GM12878 (cell line): ENCODE results near the gene FKBP2. TPM values are rescaled to one million over a fixed set of nuclear protein-coding genes. Genes with fewer than 3 reads are reported as not detected.

Experiments used
- ATAC-seq: fragments of 200-7000 bp; cut with Tn5 transposase; 3 replicates; pipeline ENCODE4 v1.9.1; 2020; ENCODE audit warnings: mild to moderate bottlenecking, moderate library complexity
- BruUV-seq: library from RNA; stranded (reverse); fragments of 400-500 nt; replicated peaks from 2 replicates; lab custom pipeline; 2021; lab: Mats Ljungman, UMichigan
- CTCF ChIA-PET: fragments of 300-600 bp; sonication (Branson Sonifier 250); formaldehyde crosslinking; extraction: SDS; loops from one replicate; lab custom pipeline; 2021; ENCODE audit warnings: inconsistent platforms; lab: Yijun Ruan, JAX
- POLR2A ChIA-PET: fragments of 350-600 bp; formaldehyde crosslinking; extraction: SDS; loops from one replicate; lab custom pipeline; 2021; ENCODE audit warnings: inconsistent platforms; lab: Charles Lee
- RAD21 ChIA-PET: fragments of 300-600 bp; sonication (Branson Sonifier 250); formaldehyde crosslinking; loops from one replicate; lab custom pipeline; 2023; ENCODE audit warnings: antibody characterized with exemption; ENCODE audit not compliant: unreplicated experiment; lab: Charles Lee
- SMC1A ChIA-PET: fragments of 300-600 bp; sonication (Branson Sonifier 250); formaldehyde crosslinking; loops from one replicate; lab custom pipeline; 2023; ENCODE audit not compliant: unreplicated experiment, uncharacterized antibody; lab: Charles Lee
- DNase-seq: peaks from one replicate; pipeline ENCODE4 v3.0.0-alpha.2; 2011; ENCODE audit warnings: low read depth, low spot score
- FAIRE-seq: peaks from 3 replicates; lab custom pipeline; 2011; peaks lifted over from hg19 to GRCh38; lab: Jason Lieb, UNC
- H2AFZ ChIP-seq: 2 replicates; pipeline ENCODE4 v1.6.0; 2011; ENCODE audit warnings: low read depth, low read length, control low read depth; ENCODE audit not compliant: control insufficient read depth
- H3K27ac ChIP-seq: 2 replicates; pipeline ENCODE4 v1.5.1; 2011; ENCODE audit warnings: control low read depth; ENCODE audit not compliant: control insufficient read depth, insufficient read depth
- H3K27me3 ChIP-seq, 2 experiments: replicated peaks in 1 of 2; 2 replicates each; pipeline versions ENCODE4 v1.6.0 to v1.6.1; 2011; ENCODE audit warnings: low read length in 1 of 2; ENCODE audit not compliant: control insufficient read depth in 2 of 2, insufficient read depth in 2 of 2
- H3K36me3 ChIP-seq, 2 experiments: 2 replicates each; pipeline ENCODE4 v1.5.1; 2011; ENCODE audit warnings: low read length in 1 of 2; ENCODE audit not compliant: control insufficient read depth in 2 of 2, insufficient read depth in 2 of 2
- H3K4me1 ChIP-seq: 2 replicates; pipeline ENCODE4 v1.6.1; 2011; ENCODE audit warnings: mild to moderate bottlenecking, low read length, moderate library complexity, mixed read lengths; ENCODE audit not compliant: control insufficient read depth, insufficient read depth
- H3K4me2 ChIP-seq: 2 replicates; pipeline ENCODE4 v1.6.0; 2011; ENCODE audit warnings: control low read depth; ENCODE audit not compliant: control insufficient read depth, insufficient read depth
- H3K4me3 ChIP-seq: fragments of 200-600 bp; sonication (generic); 2 replicates; pipeline ENCODE4 v1.5.1; 2016
- H3K79me2 ChIP-seq: 2 replicates; pipeline ENCODE4 v1.6.0; 2011; ENCODE audit warnings: low read length; ENCODE audit not compliant: control insufficient read depth, insufficient read depth
- H3K9ac ChIP-seq: 2 replicates; pipeline ENCODE4 v1.8.0; 2011; ENCODE audit warnings: low read length, control low read depth, mixed read lengths; ENCODE audit not compliant: control insufficient read depth, insufficient read depth
- H3K9me3 ChIP-seq: replicated peaks from 3 replicates; pipeline ENCODE4 v1.5.1; 2011; ENCODE audit warnings: mild to moderate bottlenecking, low read length; ENCODE audit not compliant: control insufficient read depth, insufficient read depth
- H4K20me1 ChIP-seq: 2 replicates; pipeline ENCODE4 v1.6.0; 2011; ENCODE audit not compliant: control insufficient read depth, insufficient read depth
- BCL11A ChIP-seq: IDR thresholded peaks from 2 replicates; pipeline ENCODE4 v1.6.1; 2011; ENCODE audit warnings: low read depth, low read length
- CREM ChIP-seq: IDR thresholded peaks from 2 replicates; pipeline ENCODE4 v1.6.1; 2014; ENCODE audit warnings: antibody characterized with exemption, low read depth
- JUNB ChIP-seq: IDR thresholded peaks from 2 replicates; pipeline ENCODE4 v1.6.1; 2016; ENCODE audit warnings: antibody characterized with exemption, mild to moderate bottlenecking
- RAD51 ChIP-seq: fragments of 450-650 bp; IDR thresholded peaks from 2 replicates; pipeline ENCODE4 v1.6.1; 2016; ENCODE audit warnings: moderate library complexity, mild to moderate bottlenecking, inconsistent platforms
- SREBF1 ChIP-seq: IDR thresholded peaks from 2 replicates; pipeline ENCODE4 v1.6.1; 2012; ENCODE audit warnings: mild to moderate bottlenecking, low read length
- SUZ12 ChIP-seq: fragments of 200-600 bp; sonication (generic); IDR thresholded peaks from one replicate; pipeline ENCODE4 v1.6.1; 2018; ENCODE audit warnings: antibody characterized with exemption, mild to moderate bottlenecking; ENCODE audit not compliant: unreplicated experiment
- USF2 ChIP-seq: IDR thresholded peaks from 2 replicates; pipeline ENCODE4 v1.6.1; 2011; ENCODE audit warnings: low read depth, low read length, improper control_type of control experiment, borderline replicate concordance
- WGBS: methylation state at CpG from one replicate; pipeline ENCODE4 v1.1.6; 2016; ENCODE audit warnings: low lambda C conversion rate; ENCODE audit not compliant: insufficient replicate concordance, insufficient coverage; ENCODE audit errors: missing lambda C conversion rate; 5-methylcytosine and 5-hydroxymethylcytosine counted together
- in situ Hi-C: fragments of 300-500 bp; cut with MboI; formaldehyde crosslinking; loops from 9 replicates; pipeline ENCODE4 v1.14.3; 2018; ENCODE audit warnings: mixed read lengths
- intact Hi-C: fragments of 100-400 bp; cut with micrococcal nuclease; formaldehyde crosslinking; loops from one replicate; pipeline ENCODE4 v1.14.2; 2022; ENCODE audit not compliant: unreplicated experiment
- polyA plus RNA-seq, 11 experiments: library from polyadenylated mRNA; depleted of rRNA in 4 of 11; unstranded in 6 of 11; stranded (reverse) in 5 of 11; fragments of >200 nt; fragmentation: Nextera tagmentation in 4 of 11; fragmentation: Illumina TruSeq in 1 of 11; extraction: Ambion mirVana in 4 of 11; extraction: Trizol in 1 of 11; gene quantifications; 1 replicate in 1 of 11; 2 replicates in 10 of 11; pipeline versions ENCODE4 v1.2.1 to v1.2.3, GENCODE V29; 2011 to 2016; ENCODE audit warnings: inconsistent platforms in 2 of 11, missing spikeins in 2 of 11, low read depth in 1 of 11
- total RNA-seq, 4 experiments: library from RNA; depleted of rRNA in 3 of 4; stranded (reverse); fragments of >200 nt in 3 of 4; fragmentation: Illumina TruSeq in 1 of 4; extraction: Trizol in 1 of 4; gene quantifications; 2 replicates each; pipeline versions ENCODE4 v1.2.1 to v1.2.3, GENCODE V29; 2013 to 2021

FKBP2 gene
- total and polyA plus RNA-seq, 10 of the 15 experiments (the other 5 are each of a cell fraction or from before 2014, with no cell fraction given): 1.8 to 99.7 (median 39.5) TPM

- H3K4me3 ChIP-seq: 0 out of 2 replicates have a peak overlapping the region, but pooled peaks have one; percentile 86
- RAD21 ChIA-PET: interaction anchor here (0.7 to 2.7 kb wide), 5 partner anchors 12 to 72 kb away, joined by 3 to 10 read pairs (median 3); partner anchors contain the start of gene CATSPERZ
- CTCF ChIA-PET: interaction anchor here (0.6 to 5.5 kb wide), 7 partner anchors 9 to 77 kb away, joined by 3 to 46 read pairs (median 4); partner anchors contain the start of genes CATSPERZ, ESRRA, FERMT3 and PLCB3
- BruUV-seq: no TSS peak
- no peak overlapping the region for H3K9ac ChIP-seq
- no peak overlapping the region for H3K27ac ChIP-seq
- no peaks in the 10 kb centered on the region for H3K27me3 ChIP-seq
- SMC1A ChIA-PET: interaction anchor here (1.4 to 3.5 kb wide), 5 partner anchors 11 to 77 kb away, joined by 5 to 16 read pairs (median 7); partner anchors contain the start of genes CATSPERZ, FERMT3, PRDX5 and TRMT112
- peaks cover 7% of the 10 kb centered on the region for H3K4me1 ChIP-seq
- in situ Hi-C loops (no loop called here), intact Hi-C loops (no loop called here)
- POLR2A ChIA-PET: interaction anchor here (0.6 to 6.2 kb wide), 5 partner anchors 12 to 102 kb away, joined by 3 to 92 read pairs (median 9); partner anchors contain the start of genes FERMT3, PRDX5 and TRMT112
- no peaks in the 10 kb centered on the region for H3K9me3 ChIP-seq
- H2AFZ ChIP-seq: no peak overlapping the region
- no peak for TF ChIP-seq CREM
- no peak for TF ChIP-seq RAD51
- no peak for TF ChIP-seq BCL11A
- TF ChIP-seq USF2: no peak
- no peak for TF ChIP-seq JUNB
- TF ChIP-seq SUZ12: no peak
- TF ChIP-seq SREBF1: no peak
- DNase-seq (no peak), FAIRE-seq (no peak), ATAC-seq (no peak)
- H3K79me2 ChIP-seq: peaks cover 15% of the 10 kb centered on the region
- no peaks in the 10 kb centered on the region; the same call in 1 of the 2 replicates for H4K20me1 ChIP-seq
- no peak overlapping the region for H3K4me2 ChIP-seq
- peaks cover 0 to 2% of the 10 kb centered on the region in 2 experiments; a peak in 2 of 4 replicates for H3K36me3 ChIP-seq
- WGBS: 100% methylated on average over 3 of the region's 3 CpGs
Observed at GRCh38 chr11:64283092-64283491, 42.2 kb downstream of the FKBP2 start.
